Lower leg skin (tissue), 4 donors: ENCODE measurements around the gene TGM5. TPM values are rescaled to one million over a fixed set of nuclear protein-coding genes. Genes with fewer than 3 reads are reported as not detected.
"Not testable (repeated sequence)": the region's sequence is repeated elsewhere in the genome, so short reads cannot be mapped to it uniquely, and the experiment has no call there.

Source experiments
- DNase-seq, 2 donors: peaks; one replicate each; pipeline ENCODE4 v3.0.0-alpha.2; 2019; ENCODE audit warnings: low spot score in 2 of 2
- H3K4me3 ChIP-seq: fragments of 200-600 bp; sonication (generic); 2 replicates; pipeline ENCODE4 v1.5.1; 2017; ENCODE audit warnings: mild to moderate bottlenecking, low read depth; ENCODE audit not compliant: poor library complexity, severe bottlenecking
- CTCF ChIP-seq, 3 donors: fragments of 450-650 bp; IDR thresholded peaks; one replicate each; pipeline ENCODE4 v1.5.1; 2016; ENCODE audit warnings: antibody characterized with exemption in 3 of 3, mild to moderate bottlenecking in 3 of 3, moderate library complexity in 2 of 3
- POLR2A ChIP-seq, 2 donors: fragments of 450-650 bp; IDR thresholded peaks; one replicate each; pipeline ENCODE4 v1.6.1; 2016 to 2017; ENCODE audit warnings: antibody characterized with exemption in 2 of 2, mild to moderate bottlenecking in 1 of 2, moderate library complexity in 1 of 2
- WGBS, 2 donors: methylation state at CpG; one replicate each; pipeline ENCODE4 v1.1.5; 2018; 5-methylcytosine and 5-hydroxymethylcytosine counted together
- intact Hi-C: fragments of 100-400 bp; cut with DNase I; formaldehyde crosslinking; loops from one replicate; pipeline ENCODE4 v1.15.0; 2023; ENCODE audit warnings: low total_unique reads
- total RNA-seq, 4 donors: library from RNA; depleted of rRNA; stranded (reverse); fragments of >200 nt; gene quantifications; one replicate each; pipeline ENCODE4 v1.1.0, GENCODE V29; 2016

The TGM5 gene
- total RNA-seq, 4 donors from 2014 or later: 72.5 to 121 (median 105) TPM

DNA sequence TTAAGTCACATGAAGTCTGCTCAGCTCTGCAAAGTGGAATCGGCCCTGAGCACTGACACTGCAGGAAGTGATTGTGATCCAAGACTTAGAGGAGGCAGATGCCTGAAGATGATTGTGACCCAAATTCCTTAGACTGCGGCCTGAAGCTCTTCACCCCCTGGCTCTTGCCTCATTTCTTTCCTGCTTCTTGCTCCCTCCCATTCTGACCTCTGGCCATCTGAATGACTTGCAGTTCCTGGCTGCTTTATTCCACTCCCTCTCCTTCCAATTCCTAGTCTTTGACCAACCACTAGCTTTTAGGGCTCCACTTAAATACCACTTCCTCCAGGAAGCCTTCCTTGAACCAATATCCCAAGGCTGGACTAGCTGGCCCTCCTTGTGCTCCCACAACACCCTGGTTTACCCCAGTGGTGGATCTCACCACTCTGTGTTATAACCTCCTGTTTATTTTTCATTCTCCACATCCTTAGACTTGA is 36.0 kb downstream of the TGM5 start:
- intact Hi-C loops: no loop called here
- no peak overlapping the region for H3K4me3 ChIP-seq
- TF ChIP-seq POLR2A (IDR thresholded peaks at IDR 0.05) (no peak), CTCF (IDR thresholded peaks at IDR 0.05) (no peak)
- peak in 1 of 2 donors; percentile 28 for DNase-seq
- WGBS, 2 donors: 27 to 34% methylated on average over 2 of the region's 2 CpGs

DNA sequence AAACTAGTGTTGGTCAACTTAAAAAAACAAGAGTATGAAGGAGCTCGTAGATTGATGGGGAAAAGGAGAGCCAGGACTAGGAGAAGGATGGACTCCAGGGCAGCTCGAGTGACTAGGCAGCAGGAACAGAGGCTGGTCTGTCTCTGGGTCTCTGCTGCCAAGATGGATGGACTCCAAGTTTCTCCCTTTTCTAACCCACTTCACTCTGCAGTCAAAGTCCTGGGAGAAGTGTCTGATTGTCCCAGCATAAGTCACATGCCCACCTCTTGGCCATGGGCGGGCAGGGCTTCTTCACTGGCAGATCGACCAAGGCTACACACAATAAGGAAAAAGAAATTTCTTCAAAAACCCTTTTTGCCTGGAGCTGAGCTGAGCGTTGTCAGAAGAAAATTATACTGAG is 36.8 kb downstream of the TGM5 start:
- intact Hi-C loops: no loop called here
- DNase-seq: no peak
- 69 to 73% methylated on average over 5 of the region's 5 CpGs for WGBS, 2 donors
- H3K4me3 ChIP-seq: no peak overlapping the region
- TF ChIP-seq CTCF (IDR thresholded peaks at IDR 0.05): no peak
- TF ChIP-seq POLR2A (IDR thresholded peaks at IDR 0.05): no peak

DNA sequence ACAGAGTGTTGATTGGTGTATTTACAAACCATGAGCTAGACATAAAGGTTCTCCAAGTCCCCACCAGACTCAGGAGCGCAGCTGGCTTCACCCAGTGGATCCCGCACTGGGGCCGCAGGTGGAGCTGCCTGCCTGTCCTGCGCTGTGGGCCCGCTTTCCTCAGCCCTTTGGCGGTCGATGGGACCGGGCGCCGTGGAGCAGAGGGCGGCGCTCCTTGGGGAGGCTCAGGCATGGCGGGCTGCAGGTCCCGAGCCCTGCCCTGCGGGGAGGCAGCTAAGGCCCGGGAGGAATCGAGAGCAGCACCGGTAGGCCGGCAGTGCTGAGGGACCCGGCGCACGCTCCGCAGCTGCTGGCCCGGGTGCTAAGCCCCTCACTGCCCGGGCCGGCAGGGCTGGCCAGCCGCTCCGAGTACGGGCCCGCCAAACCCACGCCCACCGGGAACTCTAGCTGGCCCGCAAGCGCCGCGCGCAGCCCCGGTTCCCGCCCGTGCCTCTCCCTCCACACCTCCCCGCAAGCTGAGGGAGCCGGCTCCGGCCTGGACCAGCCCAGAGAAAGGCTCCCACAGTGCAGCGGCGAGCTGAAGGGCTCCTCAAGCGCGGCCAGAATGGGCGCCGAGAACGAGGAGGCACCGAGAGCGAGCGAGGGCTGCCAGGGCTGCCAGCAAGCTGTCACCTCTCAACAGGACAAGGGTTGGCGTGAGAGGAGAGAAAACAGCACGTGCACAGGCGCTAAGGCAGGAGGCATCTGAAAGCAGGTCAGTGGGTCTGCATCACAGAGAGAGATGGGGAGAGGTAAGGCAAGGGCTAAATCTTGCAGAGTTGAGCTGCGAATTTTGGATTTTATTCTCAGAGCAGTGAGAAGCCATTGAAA is 40.1 kb downstream of the TGM5 start:
- H3K4me3 ChIP-seq: no peak overlapping the region
- no peak for DNase-seq
- intact Hi-C loops: loop anchor here (2.0 kb wide), 1 partner anchor 56 kb away; no protein-coding TSS in a partner anchor
- WGBS, 2 donors: 95% methylated on average over 41 to 51 of the region's 57 CpGs
- TF ChIP-seq POLR2A (IDR thresholded peaks at IDR 0.05) (no peak), CTCF (IDR thresholded peaks at IDR 0.05) (no peak)

DNA sequence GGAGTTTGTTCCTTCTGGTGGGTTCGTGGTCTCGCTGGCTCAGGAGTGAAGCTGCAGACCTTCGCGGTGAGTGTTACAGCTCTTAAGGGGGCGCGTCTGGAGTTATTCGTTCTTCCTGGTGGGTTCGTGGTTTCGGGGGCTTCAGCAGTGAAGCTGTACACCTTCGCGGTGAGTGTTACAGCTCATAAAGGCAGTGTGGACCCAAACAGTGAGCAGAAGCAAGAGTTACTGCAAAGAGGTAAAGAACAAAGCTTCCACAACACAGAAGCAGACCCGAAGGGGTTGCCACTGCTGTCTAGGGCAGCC is 40.8 kb downstream of the TGM5 start:
- intact Hi-C loops: loop anchor here (2.0 kb wide), 1 partner anchor 57 kb away; no protein-coding TSS in a partner anchor
- DNase-seq, H3K4me3 ChIP-seq: not testable (repeated sequence)
- 90 to 91% methylated on average over 12 of the region's 12 CpGs for WGBS, 2 donors

DNA sequence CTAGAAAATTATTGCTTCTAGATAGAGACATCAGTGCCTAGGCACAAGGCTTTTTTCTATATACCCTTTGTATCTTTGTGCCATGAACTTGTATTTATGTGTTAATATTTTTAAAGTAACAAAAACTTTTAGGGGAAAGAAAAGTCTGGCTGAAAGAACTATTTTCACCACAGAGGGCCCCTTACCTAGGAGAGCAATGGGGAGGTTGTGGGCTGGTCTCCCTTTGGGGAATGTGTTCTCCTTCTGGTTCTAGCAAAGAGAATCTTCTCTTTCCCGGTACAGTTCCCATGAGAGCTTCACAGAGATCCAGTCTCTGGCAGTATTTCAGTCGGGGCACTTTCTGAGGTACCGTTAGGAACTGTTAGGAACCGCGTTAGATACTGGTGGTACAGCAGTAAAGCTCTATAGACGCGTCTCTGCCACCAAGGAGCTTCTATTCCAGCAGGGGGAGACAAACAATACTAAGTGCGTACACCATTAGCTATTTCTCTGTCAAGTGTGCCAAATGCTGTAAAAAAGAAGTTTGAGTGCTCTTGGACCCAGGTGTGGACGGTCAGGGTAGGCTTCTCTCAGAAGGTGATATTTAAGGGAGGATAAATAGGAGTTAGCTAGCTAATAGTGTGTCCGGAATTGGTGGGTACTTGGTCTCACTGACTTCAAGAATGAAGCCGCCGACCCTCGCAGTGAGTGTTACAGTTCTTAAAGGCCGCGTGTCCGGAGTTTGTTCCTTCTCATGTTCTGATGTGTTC is 41.4 kb downstream of the TGM5 start:
- TF ChIP-seq POLR2A (IDR thresholded peaks at IDR 0.05) (no peak), CTCF (IDR thresholded peaks at IDR 0.05) (peak in 1 of 3 donors; percentile 56)
- peak in 1 of 2 donors; percentile 49 for DNase-seq
- intact Hi-C loops: no loop called here
- whole genome bisulfite sequencing, 2 donors: 44 to 45% methylated on average over 16 of the region's 16 CpGs
- no peak overlapping the region for H3K4me3 ChIP-seq

GRCh38 chr15:43221422-43221821 is 45.3 kb downstream of the TGM5 start:
- DNase-seq: no peak
- no peak for TF ChIP-seq POLR2A (IDR thresholded peaks at IDR 0.05)
- TF ChIP-seq CTCF (IDR thresholded peaks at IDR 0.05): no peak
- intact Hi-C loops: no loop called here
- no peak overlapping the region for H3K4me3 ChIP-seq
- 80 to 83% methylated on average over 1 of the region's 1 CpG for WGBS, 2 donors
